Stimulated activated CD4-positive, alpha-beta T cell treated with anti-CD3 and anti-CD28 coated beads, Interleukin-4, amount 100 ng/mL, for 4 hours (primary cell): ENCODE measurements around the gene SLC1A7.
"Not testable (repeated sequence)": the region's sequence is repeated elsewhere in the genome, so short reads cannot be mapped to it uniquely, and the experiment has no call there.

Source experiments
- DNase-seq, 2 experiments: peaks; one replicate each; pipeline ENCODE4 v3.0.0-alpha.2; 2020

The SLC1A7 gene

DNA sequence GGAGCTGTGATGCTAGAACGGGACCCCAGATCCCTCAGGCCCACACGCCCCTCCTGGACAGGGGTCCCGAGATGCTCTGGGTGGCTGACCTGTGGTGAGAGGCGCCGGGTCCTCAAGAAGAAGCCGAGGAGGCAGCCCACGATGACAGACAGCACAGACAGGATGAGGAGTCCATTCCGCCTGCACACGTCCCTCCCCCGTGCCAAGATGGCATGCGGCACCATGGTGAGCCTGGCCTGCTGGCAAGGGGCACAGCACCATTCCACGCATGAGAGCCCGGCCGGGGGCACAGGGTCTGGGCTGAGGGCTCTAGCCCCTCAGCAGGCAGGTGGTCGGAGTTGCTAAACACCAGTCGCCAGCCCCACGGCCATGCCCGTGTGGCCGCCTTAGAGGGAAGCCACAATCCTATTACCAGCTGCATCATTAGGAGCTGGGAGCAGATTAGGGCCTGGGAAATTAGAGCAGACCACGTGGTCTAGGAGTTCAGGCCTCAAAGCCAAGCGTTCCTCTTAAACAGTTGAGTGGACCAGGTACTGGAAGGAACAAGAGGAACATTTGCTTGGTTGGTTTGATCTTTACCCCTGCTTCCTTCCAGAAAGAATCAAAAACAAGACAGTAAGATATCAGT is at the start of gene SLC1A7:
Gene SLC1A7 (minus strand): TSS at position 413 of the 628 bp plus-strand sequence. CDS start 189 bp downstream, at position 224.
- DNase-seq: no peak

DNA sequence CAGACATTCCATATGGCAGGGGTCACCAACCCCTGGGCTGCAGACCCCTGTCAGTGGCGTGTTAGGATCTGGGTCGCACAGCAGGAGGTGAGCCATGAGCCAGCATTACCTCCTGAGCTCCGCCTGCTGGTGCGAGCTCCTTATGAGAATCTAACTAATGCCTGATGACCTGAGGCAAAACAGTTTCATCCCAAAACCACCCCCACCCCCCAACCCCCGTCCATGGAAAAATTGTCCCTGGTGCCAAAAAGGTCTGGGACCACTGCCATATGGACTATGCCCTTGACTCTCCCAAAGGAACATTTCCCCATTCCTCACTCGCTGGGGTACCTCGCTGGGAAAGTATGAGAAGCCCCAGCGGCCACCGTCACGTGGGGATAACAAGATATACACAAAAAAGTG is 47.8 kb upstream of the SLC1A7 start:
- DNase-seq: no peak

DNA sequence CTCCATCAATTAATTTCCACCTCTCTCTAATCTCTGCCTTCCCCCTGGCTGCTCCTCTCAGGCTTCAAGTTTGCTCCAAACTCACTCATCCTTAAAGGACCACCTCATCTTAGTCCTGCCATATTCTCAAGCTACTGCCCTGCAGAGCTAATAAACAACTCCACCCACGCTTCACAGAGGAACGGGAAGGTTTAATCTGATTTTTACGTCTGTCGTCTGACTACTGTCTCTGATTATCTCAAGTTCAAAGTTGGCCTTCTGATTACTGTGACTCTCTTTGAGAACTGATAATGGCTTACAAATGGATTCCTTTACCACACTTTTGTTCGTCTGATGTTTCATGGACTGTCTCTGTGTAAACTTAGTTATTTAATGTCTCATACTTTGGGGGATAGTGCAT is 46.6 kb upstream of the SLC1A7 start:
- DNase-seq: no peak

DNA sequence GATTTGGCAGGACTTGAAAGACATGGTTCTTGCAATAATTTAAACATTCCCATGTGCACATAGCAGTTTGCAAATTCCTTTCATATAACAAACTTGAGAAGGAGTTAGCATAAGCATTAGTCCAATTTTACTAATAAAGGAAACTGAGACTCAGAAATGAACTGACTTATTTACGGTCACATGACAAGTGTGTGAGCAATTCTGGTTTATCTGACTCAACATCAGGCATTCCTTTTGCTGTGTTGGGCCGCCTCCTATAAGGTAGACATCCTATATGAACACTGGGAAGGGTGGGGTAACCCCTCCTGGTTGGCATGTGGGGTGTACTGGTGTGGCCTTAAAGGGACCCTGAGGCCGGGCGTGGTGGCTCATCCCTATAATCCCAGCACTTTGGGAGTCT is 45.7 kb upstream of the SLC1A7 start:
- no peak for DNase-seq

DNA sequence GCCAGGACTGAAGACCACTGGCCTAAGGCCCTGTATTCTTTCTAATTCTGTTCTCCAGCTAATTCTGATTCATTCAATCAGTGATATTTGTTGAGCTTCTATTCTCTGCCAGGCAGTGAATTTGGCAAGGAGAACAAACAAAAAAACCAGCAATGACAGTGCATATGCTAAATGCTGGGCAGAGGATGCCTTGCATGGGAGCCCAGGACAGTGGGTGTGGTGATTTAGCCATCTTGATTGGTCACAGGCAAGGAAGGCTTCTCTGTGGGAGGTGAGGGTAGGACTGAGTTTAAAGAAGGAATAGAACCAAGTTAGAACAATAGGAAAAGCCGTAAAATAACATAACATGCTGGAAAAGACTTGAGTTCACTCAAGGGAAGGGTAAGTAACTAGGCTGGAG is 45.0 kb upstream of the SLC1A7 start:
- DNase-seq: no peak

DNA sequence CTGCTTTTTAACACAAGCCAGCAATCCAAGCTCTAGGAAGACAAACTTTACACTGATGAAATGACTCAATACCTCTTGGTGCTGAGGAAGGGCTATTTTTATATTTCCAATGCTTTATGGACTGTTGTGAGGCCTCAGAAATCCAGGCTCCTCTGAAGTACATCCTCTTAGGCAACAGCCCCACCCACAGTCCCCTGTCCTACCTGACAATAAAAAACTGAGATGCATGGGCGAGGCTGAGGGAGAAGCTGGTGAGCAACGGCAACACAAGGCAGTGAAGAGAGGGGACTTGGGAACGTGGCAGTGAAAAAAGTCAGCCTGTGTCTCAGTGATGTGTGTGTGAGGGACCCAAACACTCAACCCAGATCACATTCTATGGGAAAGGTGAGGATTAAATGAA is 44.1 kb upstream of the SLC1A7 start:
- DNase-seq: no peak

DNA sequence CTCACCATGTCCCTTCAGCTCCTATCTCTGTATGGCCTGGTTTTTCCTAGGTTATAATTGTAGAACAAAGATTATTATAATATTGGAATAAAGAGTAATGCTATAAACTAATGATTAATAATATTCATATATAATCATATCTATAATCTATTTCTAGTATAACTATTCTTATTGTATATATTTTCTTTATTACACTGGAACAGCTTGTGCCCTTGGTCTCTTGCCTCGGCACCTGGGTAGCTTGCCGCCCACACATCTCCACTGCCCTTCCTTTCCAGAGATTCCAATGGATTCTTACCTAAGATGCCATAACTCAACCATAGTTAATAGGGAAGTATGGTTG is 43.5 kb upstream of the SLC1A7 start:
- not testable (repeated sequence) for DNase-seq

DNA sequence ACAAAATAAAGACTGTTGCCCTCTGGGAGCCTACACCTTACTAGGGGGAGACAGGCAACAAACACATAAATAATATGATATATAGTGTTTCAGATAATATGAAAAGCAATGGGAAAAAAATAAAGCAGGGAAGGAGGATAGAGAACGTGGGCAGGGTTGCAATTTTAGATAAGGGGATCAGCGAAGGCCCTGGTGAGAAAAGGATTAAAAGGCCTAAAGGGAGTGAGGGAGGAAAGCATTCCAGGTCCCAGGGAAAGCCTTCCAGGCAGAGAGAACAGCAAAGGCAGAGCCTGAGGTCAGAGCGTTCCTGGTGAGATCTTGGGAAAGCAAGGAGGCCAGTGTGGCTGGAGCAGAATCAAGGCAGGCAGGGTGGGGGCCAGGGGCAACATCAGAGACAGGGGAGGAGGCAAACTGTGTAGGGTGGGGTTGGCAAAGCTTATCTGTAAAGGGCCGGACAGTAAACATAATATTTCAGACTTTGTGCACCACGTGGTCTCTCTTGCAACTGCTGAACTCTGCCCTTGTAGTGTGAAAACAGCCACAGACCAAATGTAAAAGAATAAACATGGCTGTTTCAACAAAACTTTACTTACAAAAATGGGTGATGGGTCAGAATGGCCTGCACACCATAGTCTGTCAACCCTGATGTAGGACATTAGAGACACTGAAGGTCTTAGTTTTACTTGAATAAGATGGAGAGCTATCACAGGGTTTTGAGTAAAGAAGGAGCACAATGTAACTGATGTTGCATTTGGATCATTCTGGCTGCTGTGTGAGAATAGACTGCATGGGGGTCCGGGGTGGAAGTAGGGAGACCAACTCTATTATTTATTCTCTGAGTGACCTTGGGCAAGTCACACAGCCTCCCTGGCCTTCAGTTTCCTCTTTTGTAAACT is 40.9 kb upstream of the SLC1A7 start:
- no peak for DNase-seq

DNA sequence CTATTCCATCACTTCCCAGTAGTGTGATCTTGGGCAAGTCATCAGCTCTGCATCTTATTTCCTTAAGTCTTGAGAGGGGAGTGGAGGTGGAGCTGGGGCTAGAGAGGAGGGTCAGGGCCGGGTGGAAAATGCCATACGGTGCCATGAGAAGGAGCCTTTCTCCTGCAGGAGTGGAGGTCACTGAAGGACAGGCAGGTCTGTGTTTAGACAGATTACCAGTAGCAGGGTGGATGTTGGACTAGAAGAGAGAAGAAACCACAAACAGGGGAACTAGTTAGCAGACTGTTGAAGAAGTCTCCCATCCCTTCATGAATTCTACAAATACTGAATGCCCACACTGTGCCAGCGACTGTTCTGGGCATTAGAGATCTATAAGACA is 40.3 kb upstream of the SLC1A7 start:
- no peak for DNase-seq

DNA sequence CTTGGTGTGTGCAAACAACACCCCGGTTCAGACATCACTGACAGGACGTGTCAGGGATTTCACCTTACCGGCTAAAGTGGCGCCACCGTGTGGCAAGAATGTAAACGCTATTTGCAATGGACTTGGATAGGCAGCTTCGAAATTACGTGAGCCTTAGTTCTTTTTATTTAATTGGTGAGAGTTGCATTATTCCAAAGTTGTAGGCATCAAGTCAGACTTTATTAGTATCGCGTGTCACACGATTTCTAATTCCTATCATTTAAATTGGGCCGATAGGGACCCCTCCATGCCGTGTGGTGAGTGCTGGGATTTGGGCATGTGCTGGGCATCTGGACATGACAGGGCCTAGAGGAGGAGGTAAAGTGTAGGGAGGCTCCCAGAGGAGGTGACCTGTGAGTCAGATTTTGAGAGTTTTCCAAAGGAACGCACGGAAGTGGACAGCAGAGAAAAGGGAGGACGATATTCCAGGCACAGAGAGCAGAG is 39.7 kb upstream of the SLC1A7 start:
- DNase-seq: peak; percentile 67 to 78

DNA sequence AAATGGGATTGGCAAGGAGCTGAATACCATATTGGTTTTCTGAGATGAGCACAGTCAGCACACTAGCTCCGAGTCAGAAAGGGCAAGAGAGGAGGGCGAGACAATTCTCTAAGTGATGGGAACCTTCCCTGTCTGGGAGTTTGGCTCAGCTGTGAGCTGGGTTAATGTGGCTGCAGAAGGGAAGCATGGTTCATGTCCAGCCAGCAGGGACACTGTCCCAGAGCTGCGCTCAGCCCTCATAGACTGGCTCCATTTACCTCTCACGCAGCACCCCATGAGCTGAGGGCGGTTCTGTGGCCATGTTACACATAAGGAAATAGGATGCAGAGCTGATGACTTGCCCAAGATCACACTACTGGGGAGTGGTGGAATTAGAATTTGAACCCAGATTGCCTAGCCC is 38.5 kb upstream of the SLC1A7 start:
- no peak for DNase-seq

DNA sequence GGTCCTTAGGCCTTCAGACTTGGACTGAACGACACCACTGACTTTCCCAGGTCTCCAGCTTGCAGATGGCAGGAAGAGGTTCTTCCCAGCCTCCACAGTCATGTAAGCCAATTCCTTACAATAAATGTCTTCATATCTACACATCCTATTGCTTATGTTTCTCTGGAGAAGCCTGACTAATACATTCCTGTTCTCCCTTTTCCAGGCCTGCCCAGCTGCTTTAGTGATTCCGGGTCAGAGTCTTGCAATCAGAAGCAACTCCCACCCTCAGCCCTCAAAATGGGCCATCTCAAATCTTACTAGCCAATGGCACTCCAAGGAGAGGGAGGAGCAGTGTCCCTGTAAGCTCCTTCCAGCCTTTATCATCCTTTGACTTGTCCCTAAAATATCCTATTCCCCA is 37.8 kb upstream of the SLC1A7 start:
- no peak for DNase-seq

DNA sequence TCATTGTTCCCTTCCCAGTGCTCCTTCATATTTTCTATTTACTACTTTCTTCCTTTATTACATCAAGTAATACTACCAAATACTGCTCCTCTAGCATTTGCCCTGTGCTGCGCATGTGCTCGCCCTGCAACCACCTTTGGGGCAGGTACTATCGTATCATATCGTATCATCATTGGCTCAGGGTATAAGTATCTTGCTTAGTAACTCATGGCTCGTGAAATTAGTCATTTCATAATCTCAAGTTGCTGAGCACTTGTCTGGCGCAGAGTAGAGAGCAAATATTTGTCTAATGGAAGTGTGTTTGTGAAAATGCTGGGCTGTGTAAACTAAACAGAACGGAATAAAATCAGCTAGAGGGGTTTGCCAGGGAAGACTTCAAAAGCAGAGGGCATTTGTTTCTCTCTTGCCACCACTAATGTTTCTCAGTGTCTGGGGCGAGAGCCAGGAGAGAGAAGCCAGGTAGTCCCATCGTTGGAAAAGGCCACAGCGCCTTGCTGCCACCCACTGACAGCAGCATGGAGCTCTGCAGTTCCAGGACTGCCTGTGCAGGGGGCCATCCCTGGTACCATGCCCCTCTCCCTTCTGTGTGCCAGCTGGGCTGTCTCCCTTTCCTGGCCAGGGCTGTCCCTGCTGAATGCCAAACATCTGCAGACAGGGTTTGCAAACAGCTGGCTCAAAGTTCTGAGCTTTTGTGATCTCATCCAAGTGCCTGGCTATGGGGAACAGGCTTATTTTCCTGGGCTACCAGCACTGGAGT is 34.2 kb upstream of the SLC1A7 start:
- DNase-seq: no peak

DNA sequence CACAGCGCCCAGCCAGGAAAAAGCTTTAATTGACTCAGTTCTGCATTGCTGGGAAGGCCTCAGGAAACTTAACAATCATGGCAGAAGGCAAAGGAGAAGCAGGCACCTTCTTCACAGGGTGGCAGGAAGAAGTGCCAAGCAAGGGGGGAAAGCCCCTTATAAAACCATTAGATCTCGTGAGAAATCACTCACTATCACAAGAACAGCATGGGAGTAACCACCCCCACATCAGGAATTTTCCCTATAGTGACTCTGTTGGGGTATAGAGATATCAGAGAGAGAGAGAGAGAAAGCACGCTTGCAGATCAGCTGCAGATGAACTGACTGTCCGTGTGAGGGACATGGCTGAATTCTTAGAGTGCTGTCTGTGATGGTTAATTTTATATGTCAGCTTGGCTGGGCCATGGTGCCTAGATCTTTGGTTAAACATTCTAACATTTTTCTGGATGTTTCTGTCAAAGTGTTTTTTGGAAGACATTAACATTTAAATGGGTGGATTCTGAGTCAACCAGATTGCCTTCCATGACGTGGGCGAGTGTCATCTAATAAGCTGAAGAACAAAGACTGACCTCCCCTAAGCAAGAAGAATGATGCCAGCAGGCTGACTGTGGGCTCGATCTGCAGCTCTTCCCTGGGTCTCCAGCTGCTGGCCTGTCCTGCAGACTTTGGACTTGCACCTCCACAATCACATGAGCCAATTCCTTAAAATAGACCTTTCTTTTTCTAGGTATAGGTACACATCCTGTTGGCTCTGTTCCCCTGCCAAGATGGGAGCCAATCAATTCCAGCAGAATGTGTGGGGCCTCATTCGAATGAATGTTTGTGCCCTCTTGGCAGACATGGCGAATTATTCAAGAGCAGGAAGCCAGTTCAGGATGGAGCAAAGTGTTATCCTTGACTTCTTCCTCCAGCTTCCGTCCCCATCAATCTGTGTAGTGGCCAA is 32.8 kb upstream of the SLC1A7 start:
- DNase-seq: no peak

DNA sequence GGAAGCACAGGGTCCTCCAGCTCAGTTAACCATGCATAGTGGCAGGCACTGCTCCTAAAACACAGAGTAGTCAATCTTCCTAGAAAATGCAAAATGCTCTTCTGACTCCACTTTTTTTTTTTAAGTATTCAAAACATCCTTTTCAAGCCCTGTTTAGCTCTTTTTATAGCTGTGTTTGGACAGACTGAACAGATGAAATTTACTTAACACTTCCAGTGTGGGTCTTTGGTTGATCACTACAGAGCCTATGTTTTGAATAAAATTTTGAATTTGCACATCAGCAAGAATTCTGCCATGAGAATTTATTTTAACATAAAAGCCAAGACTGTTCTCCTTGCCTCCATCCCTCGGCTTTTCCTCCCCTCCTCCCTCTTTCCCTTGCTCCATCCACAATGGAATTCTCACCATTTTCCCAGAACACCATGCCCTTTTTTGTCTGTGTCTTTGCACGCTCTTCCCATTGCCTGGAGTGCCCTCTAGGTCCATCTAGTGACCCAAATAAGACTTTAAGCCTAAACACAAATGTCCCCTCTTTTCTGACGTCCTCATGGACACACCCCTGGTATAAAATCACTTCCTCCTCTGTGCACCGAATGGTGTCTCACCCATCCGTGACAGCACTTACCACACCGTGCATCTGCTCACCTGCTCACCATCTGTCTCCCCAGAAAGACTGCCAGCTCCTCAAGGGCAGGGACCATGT is 30.1 kb upstream of the SLC1A7 start:
- no peak for DNase-seq

DNA sequence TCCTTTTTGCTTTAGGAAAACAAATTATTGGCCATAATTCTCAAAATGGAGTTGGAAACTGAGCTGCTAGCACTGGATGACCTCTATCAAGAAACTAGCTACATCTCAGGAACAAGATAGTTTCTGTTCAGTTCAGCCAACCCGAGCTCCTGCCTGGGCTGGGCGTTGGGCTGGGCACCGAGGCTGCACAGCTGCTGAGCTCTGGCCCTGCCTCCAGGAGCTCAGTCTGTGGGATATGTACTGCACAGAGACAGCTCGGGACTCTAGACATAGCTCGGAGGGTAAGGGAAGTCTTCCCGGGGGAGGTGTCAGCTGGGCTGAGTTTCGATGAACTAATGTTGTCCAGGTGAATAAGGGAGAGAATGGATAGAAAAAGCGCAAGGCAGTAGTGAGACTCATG is 24.5 kb upstream of the SLC1A7 start:
- DNase-seq: no peak

DNA sequence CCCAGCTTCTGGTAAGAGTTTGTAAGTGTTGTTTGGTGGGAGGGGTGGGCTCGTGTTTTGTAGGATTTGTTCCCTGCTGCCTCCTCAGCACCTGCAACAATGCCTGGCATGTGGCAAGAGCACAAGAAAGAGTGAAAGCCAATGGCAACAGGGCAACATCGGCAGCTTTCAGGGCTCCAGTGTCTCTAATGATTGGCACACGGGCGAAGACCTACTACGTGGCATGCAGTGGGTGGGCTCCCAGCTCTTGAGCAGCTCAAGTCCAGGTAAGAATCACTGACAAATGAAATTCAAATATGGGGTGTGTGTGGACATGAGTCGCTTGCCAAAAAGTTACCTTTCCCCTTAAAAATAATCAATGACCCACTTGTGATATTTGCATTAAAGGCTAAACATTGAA is 23.9 kb upstream of the SLC1A7 start:
- DNase-seq: no peak

DNA sequence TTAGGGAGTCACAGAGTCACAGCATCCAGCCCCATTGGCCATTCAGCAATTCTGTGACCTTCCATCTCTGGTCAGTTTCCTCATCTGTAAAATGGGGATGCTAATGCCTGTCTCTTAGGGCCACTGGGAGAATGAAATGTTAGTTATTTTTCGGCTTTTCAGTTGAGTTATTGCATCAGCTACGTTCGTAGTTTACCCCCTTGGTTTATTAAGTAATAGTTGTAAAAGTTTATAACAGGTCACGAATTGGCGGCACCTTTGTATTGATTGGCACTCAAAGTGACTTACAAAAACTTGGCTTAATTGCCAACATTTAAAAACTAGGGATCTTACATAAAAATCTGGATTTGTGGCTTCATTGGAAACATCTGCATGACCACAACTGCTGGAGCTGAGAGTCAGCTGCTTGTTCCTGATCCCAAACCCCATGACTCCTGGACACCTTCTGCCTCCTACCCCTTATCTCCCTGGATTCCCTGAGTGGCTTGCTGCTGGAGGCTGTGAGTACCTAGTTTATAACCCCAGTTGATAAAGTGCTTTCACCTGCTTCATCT is 23.0 kb upstream of the SLC1A7 start:
- DNase-seq: no peak

DNA sequence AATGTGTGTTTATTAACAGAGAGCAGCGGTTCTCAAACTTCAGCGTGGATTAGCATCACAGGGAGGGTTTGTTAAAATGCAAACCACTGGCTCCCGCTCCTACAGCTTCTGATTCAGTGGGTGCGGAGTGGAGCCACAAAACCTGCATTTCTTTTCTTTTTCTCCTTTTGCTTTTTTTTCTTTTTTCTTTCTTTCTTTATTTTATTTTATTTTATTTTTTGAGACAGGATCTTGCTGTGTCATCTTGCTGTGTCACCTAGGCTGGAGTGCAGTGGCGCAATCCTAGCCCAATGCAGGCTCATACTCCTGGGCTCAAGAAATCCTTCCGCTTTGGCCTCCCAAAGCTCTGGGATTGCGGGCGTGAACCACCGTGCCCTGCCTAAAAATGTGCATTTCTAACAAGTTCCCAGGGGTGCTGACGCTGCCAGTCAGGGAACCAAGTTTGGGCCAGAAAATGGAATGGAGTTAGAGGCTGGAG is 20.9 kb upstream of the SLC1A7 start:
- DNase-seq: no peak

DNA sequence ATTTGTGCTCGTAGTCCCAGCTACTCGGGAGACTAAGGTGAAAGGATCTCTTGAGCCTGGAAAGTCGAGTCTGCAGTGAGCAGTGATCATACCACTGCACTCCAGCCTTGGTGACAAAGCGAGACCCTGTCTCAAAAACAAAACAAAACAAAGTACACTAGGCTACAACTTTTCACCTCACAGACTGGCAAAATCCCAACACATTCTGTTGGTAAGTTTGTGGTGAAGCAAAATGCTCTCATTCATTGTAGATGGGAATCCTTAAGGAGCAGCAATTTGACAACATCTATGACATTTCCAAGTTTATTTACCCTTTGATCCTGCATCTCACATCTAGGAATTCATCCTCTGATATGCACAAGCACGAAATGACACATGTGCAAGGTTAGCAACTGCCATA is 20.2 kb upstream of the SLC1A7 start:
- DNase-seq: no peak

DNA sequence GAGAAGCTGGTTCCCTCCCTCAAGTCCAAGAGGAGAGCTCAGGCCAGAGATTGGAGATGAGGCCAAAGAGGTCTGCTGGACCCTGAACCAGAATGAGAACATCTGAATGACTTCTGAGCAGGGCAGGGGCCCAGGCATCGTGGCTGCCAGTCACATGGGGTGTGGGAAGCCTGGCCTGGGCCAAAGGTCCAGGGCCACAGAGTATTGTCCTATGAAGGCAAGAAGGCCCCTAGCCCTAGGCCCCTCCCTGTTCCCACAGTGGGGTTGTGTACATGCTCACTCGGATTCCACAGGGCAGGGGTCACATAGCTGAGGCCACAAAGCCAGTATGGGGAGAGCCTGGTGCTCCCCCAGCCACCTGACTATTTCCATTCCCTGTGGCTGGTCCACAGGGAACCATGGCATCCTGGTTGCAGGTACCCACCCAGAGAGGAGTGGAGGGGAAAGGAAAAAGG is 18.5 kb upstream of the SLC1A7 start:
- DNase-seq: no peak
